ENCODE results near the gene CYSTM1. TPM values are rescaled to one million over a fixed set of nuclear protein-coding genes. Genes with fewer than 3 reads are reported as not detected.

CYSTM1 gene
- polyA plus RNA-seq, 1 donor from 2014 or later, result 6.6 TPM

GRCh38 chr5:140189977-140190871 lies 15.2 kb downstream of the CYSTM1 start:
- TF ChIP-seq EP300 (conservative IDR thresholded peaks at IDR 0.05; ENCODE audit: poor library complexity, severe bottlenecking) (no peak), TAF1 (IDR thresholded peaks at IDR 0.05; ENCODE audit: low read depth) (no peak), MXI1 (conservative IDR thresholded peaks at IDR 0.05; ENCODE audit: poor library complexity, severe bottlenecking) (no peak), REST (IDR thresholded peaks at IDR 0.05; ENCODE audit: borderline replicate concordance) (no peak)
- Histone ChIP-seq H3F3A (ENCODE audit: insufficient read depth, low read length, poor library complexity, severe bottlenecking) (no peaks in the 10 kb centered on the region), H3K9me2 (ENCODE audit: insufficient read depth, low read length) (no peaks in the 10 kb centered on the region), H3K4me2 (ENCODE audit: low read length) (no peak overlapping the region), H2AFZ (ENCODE audit: low read depth, low read length) (no peak overlapping the region), H3K27me3 (ENCODE audit: insufficient read depth, low read depth, low read length) (no peaks in the 10 kb centered on the region), H4K20me1 (ENCODE audit: insufficient read depth) (no peaks in the 10 kb centered on the region), H3K27ac (ENCODE audit: low read length) (no peak overlapping the region), H3K79me2 (replicated peaks; ENCODE audit: insufficient read depth, low read length) (no peaks in the 10 kb centered on the region), H3K9me3 (ENCODE audit: low read length) (no peaks in the 10 kb centered on the region), H3K36me3 (ENCODE audit: insufficient read depth, low read length) (no peaks in the 10 kb centered on the region), H3K9ac (ENCODE audit: low read length) (no peak overlapping the region), H3K4me3 (ENCODE audit: low read length) (no peak overlapping the region)

GRCh38 chr5:140190872-140191218 lies 15.9 kb downstream of the CYSTM1 start:
- H3K79me2 ChIP-seq (replicated peaks; ENCODE audit: insufficient read depth, low read length), result no peaks in the 10 kb centered on the region
- no peak overlapping the region for H3K4me3 ChIP-seq (ENCODE audit: low read length)
- no peak overlapping the region for H2AFZ ChIP-seq (ENCODE audit: low read depth, low read length)
- no peaks in the 10 kb centered on the region for H4K20me1 ChIP-seq (ENCODE audit: insufficient read depth)
- H3K9ac ChIP-seq (ENCODE audit: low read length), result no peak overlapping the region
- no peak overlapping the region for H3K27ac ChIP-seq (ENCODE audit: low read length)
- H3F3A ChIP-seq (ENCODE audit: insufficient read depth, low read length, poor library complexity, severe bottlenecking), result no peaks in the 10 kb centered on the region
- H3K9me2 ChIP-seq (ENCODE audit: insufficient read depth, low read length), result no peaks in the 10 kb centered on the region
- no peak overlapping the region for H3K4me2 ChIP-seq (ENCODE audit: low read length)
- H3K36me3 ChIP-seq (ENCODE audit: insufficient read depth, low read length), result no peaks in the 10 kb centered on the region
- no peaks in the 10 kb centered on the region for H3K9me3 ChIP-seq (ENCODE audit: low read length)
- TF ChIP-seq REST (IDR thresholded peaks at IDR 0.05; ENCODE audit: borderline replicate concordance) (peak; percentile 20), TAF1 (IDR thresholded peaks at IDR 0.05; ENCODE audit: low read depth) (no peak), CTCF (IDR thresholded peaks at IDR 0.05; ENCODE audit: poor library complexity, severe bottlenecking) (no peak), EP300 (conservative IDR thresholded peaks at IDR 0.05; ENCODE audit: poor library complexity, severe bottlenecking) (no peak)
- H3K27me3 ChIP-seq (ENCODE audit: insufficient read depth, low read depth, low read length), result no peaks in the 10 kb centered on the region

All from neural cell (in vitro differentiated cells).